ENCODE results near the gene MXD3.
"Not testable (repeated sequence)": the region's sequence is repeated elsewhere in the genome, so short reads cannot be mapped to it uniquely, and the experiment has no call there.

MXD3 gene, protein sequence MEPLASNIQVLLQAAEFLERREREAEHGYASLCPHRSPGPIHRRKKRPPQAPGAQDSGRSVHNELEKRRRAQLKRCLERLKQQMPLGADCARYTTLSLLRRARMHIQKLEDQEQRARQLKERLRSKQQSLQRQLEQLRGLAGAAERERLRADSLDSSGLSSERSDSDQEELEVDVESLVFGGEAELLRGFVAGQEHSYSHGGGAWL

GRCh38 chr5:177311723-177312648 lies at the start of gene MXD3:
Gene MXD3, minus strand, starts transcription at chr5:177311898. Its CDS starts 68 bp downstream, at chr5:177311830.
- Mint-ChIP-seq H3K27me3 (no peaks in the 10 kb centered on the region), H3K27ac (peak within 1 kb of the TSS; percentile 95 to 98), H3K4me1 (peaks cover 57% of the 10 kb centered on the region), H3K4me3 (peak within 1 kb of the TSS; percentile 83 to 88), H3K9me3 (no peaks in the 10 kb centered on the region)
- ATAC-seq, result peak; percentile 89
- peak; percentile 98 for DNase-seq

DNA sequence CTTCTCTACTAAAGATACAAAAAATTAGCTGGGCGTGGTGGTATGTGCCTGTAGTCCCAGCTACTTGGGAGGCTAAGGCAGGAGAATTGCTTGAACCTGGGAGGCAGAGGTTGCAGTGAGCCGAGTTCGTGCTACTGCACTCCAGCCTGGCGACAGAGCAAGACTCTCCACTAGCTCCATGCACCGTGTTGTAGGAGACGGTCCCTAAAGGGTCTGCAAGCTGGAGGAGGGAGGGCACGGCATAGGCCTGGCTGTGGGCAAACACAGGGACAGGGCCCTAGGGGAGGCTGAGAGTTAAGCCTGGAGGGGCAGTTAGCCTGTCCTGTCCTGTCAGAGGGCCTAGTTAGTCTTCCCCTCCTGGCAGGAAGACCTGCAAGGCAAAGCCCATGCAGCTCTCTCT lies 49.0 kb upstream of the MXD3 start:
- not testable (repeated sequence) for ATAC-seq, DNase-seq, H3K9me3 Mint-ChIP-seq, H3K27me3 Mint-ChIP-seq, H3K27ac Mint-ChIP-seq
- H3K4me1 Mint-ChIP-seq, result peaks cover 94% of the 10 kb centered on the region
- H3K4me3 Mint-ChIP-seq, result peak overlapping the region in 1 of 2 donors; percentile 27

DNA sequence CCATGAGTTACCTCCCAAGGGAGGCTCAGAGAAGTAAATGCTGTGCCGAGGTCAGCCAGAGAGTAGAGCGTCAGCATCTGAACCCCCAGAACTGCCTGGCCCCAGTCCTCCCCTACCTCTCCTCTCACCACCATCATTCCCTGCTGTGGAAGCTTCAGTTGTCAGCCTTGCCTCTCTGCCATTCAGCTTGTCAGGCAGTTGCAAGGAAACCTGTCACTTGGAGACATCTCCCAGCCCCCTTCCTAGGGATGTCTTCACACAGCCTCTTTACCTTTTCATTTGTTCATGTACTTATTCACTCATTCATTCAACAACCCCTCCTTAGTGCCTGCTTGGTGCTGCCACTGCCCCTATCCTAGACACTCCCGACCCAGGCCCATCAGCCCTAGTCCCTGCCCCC lies 48.2 kb upstream of the MXD3 start:
- Mint-ChIP-seq H3K4me3 (peak overlapping the region; percentile 90 to 94), H3K4me1 (peaks cover 94% of the 10 kb centered on the region), H3K27ac (peak overlapping the region; percentile 43 to 55), H3K9me3 (peaks cover 8% of the 10 kb centered on the region in 2 donors), H3K27me3 (no peaks in the 10 kb centered on the region)
- DNase-seq (no peak), ATAC-seq (no peak)

GRCh38 chr5:177359451-177359851 lies 47.8 kb upstream of the MXD3 start:
- ATAC-seq (no peak), DNase-seq (no peak)
- peaks cover 94% of the 10 kb centered on the region for H3K4me1 Mint-ChIP-seq
- peak overlapping the region; percentile 90 to 94 for H3K4me3 Mint-ChIP-seq
- H3K27me3 Mint-ChIP-seq, result no peaks in the 10 kb centered on the region
- peaks cover 11 to 12% of the 10 kb centered on the region in 2 donors for H3K9me3 Mint-ChIP-seq
- peak overlapping the region; percentile 43 to 55 for H3K27ac Mint-ChIP-seq

GRCh38 chr5:177358370-177358819 lies 46.7 kb upstream of the MXD3 start:
- peaks cover 11 to 14% of the 10 kb centered on the region in 2 donors for H3K9me3 Mint-ChIP-seq
- peak overlapping the region; percentile 69 to 85 for H3K27ac Mint-ChIP-seq
- peaks cover 87% of the 10 kb centered on the region for H3K4me1 Mint-ChIP-seq
- peak overlapping the region; percentile 90 to 94 for H3K4me3 Mint-ChIP-seq
- ATAC-seq (no peak), DNase-seq (no peak)
- H3K27me3 Mint-ChIP-seq, result no peaks in the 10 kb centered on the region

GRCh38 chr5:177357459-177358351 lies 46.0 kb upstream of the MXD3 start, which contains the start of gene RGS14:
Gene RGS14, plus strand, starts transcription at chr5:177357924. Its CDS starts 101 bp downstream, at chr5:177358025.
- H3K9me3 Mint-ChIP-seq, result peaks cover 11 to 14% of the 10 kb centered on the region in 2 donors
- ATAC-seq (peak; percentile 91), DNase-seq (peak; percentile 66 to 71)
- peak within 1 kb of the TSS; percentile 90 to 94 for H3K4me3 Mint-ChIP-seq
- no peaks in the 10 kb centered on the region for H3K27me3 Mint-ChIP-seq
- H3K27ac Mint-ChIP-seq, result peak within 1 kb of the TSS; percentile 85 to 94
- peaks cover 80% of the 10 kb centered on the region for H3K4me1 Mint-ChIP-seq

GRCh38 chr5:177357146-177357458 lies 45.4 kb upstream of the MXD3 start:
- DNase-seq (no peak), ATAC-seq (no peak)
- H3K4me3 Mint-ChIP-seq, result peak overlapping the region; percentile 90 to 94
- H3K4me1 Mint-ChIP-seq, result peaks cover 76% of the 10 kb centered on the region
- H3K27ac Mint-ChIP-seq, result peak overlapping the region in 1 of 2 donors; percentile 79
- H3K27me3 Mint-ChIP-seq, result no peaks in the 10 kb centered on the region
- peaks cover 11 to 14% of the 10 kb centered on the region in 2 donors for H3K9me3 Mint-ChIP-seq

- peaks cover 75% of the 10 kb centered on the region for H3K4me1 Mint-ChIP-seq
- peaks cover 11 to 14% of the 10 kb centered on the region in 2 donors for H3K9me3 Mint-ChIP-seq
- peak overlapping the region; percentile 90 to 94 for H3K4me3 Mint-ChIP-seq
- no peaks in the 10 kb centered on the region for H3K27me3 Mint-ChIP-seq
- peak overlapping the region in 1 of 2 donors; percentile 21 for H3K27ac Mint-ChIP-seq
- DNase-seq (no peak), ATAC-seq (no peak)
Observed at GRCh38 chr5:177356746-177357145, 45.0 kb upstream of the MXD3 start.

DNA sequence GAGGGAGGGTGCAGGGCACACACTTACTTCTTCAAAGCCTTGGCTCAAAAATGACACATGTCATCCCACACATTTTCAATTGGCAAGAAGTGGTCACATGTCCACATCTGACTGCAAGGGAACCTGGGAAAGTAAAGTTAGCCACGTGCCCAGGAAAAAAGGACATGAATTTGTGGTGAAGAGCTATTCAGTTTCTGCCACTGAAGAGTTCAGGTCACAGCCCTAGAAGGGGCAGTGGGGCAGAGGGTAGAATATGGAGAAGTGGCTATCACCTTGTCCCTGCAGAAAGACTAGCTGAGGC lies 44.1 kb upstream of the MXD3 start:
- Mint-ChIP-seq H3K27me3 (no peaks in the 10 kb centered on the region), H3K27ac (no peak overlapping the region), H3K4me1 (peaks cover 66% of the 10 kb centered on the region), H3K9me3 (peaks cover 11 to 14% of the 10 kb centered on the region in 2 donors), H3K4me3 (no peak overlapping the region)
- no peak for ATAC-seq
- no peak for DNase-seq

DNA sequence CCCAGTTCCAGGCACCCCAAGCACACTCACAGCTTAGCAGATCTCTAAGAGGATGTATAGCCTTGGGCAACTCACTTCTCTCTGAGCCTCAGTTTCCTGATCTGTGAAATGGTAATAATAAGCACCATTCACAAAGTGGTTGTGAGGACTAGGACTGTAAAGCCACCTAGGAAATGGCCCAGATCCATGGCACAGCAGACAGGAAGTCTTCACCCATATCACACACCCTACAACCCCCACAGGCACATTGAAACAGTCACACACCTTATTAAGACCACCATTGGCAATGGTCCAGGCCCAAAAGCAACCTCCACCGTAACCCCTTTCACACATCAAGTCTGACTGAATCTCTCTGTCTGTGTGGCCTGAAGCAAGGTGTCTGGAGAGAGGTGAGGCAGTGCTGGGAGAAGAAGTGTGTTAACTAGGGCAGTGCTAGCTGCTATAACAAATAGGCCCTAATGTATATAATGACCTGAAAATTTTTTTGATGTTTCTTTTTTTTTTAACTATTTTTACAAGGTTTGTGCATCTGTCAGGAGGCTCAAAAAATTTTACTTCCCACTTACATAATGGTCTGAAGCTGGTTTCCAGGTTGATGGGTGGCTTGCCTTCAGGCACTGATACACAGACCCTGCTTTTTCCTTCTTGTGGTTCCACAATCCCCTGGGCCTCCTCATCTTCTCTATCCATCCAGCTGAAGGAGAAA lies 43.6 kb upstream of the MXD3 start:
- Mint-ChIP-seq H3K4me3 (no peak overlapping the region), H3K27ac (no peak overlapping the region)
- ATAC-seq, result no peak

DNA sequence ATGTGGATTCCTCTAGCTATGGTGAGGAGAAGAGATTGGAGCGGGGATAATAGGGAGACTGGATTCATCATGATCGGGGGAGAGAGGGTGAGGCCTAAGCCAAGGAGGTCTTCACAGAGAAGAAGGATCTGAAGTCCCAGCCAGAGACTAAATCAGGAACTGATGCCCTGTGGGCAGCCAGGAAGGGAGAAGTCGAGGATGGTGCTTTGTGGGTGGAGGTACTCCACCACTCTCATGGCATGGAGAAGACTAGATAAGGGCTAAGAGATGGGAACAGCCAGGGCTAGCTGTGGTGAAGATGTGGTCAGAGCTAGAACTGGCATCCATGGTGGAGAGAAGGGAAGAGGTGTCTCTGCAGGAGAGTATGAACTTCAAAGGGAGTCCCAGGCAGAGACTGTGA lies 43.0 kb upstream of the MXD3 start:
- ATAC-seq (no peak), DNase-seq (no peak)
- Mint-ChIP-seq H3K4me3 (no peak overlapping the region), H3K27me3 (no peaks in the 10 kb centered on the region), H3K9me3 (peaks cover 11 to 14% of the 10 kb centered on the region in 2 donors), H3K4me1 (peaks cover 64% of the 10 kb centered on the region), H3K27ac (no peak overlapping the region)

More for the DNA sequence above, 43.6 kb upstream of the MXD3 start:
- Mint-ChIP-seq H3K27me3 (no peaks in the 10 kb centered on the region), H3K9me3 (peaks cover 11 to 14% of the 10 kb centered on the region in 2 donors), H3K4me1 (peaks cover 64% of the 10 kb centered on the region)
- no peak for DNase-seq

- Mint-ChIP-seq H3K4me1 (peaks cover 64% of the 10 kb centered on the region), H3K27me3 (no peaks in the 10 kb centered on the region), H3K9me3 (peaks cover 11 to 14% of the 10 kb centered on the region in 2 donors), H3K27ac (no peak overlapping the region), H3K4me3 (no peak overlapping the region)
- ATAC-seq, result no peak
- DNase-seq, result no peak
Observed at GRCh38 chr5:177354256-177354655, 42.6 kb upstream of the MXD3 start.

DNA sequence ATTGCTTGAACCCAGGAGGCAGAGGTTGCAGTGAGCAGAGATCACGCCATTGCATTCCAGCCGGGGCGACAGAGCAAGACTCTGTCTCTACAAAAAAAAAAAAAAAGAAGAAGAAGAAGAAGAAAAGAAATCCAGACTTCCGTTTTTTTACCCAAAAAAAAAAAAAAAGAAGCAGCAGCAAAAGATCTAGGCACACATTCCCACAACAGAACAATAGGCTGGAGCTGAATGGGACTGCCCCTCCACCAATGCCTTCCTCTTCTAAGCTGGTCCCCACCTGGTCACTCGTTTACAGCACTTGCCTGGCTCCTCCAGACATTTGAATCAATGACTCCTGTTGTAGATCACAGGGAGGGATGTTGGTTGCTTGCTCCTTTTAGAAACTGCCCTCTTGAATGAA lies 41.4 kb upstream of the MXD3 start:
- Mint-ChIP-seq H3K27ac (no peak overlapping the region), H3K9me3 (peaks cover 11 to 14% of the 10 kb centered on the region in 2 donors), H3K27me3 (no peaks in the 10 kb centered on the region), H3K4me3 (peak overlapping the region in 1 of 2 donors; percentile 33), H3K4me1 (peaks cover 65% of the 10 kb centered on the region)
- ATAC-seq (no peak), DNase-seq (no peak)

- no peaks in the 10 kb centered on the region for H3K27me3 Mint-ChIP-seq
- DNase-seq (peak; percentile 89 to 94), ATAC-seq (peak; percentile 98)
- peak within 1 kb of the TSS; percentile 100 for H3K27ac Mint-ChIP-seq
- peaks cover 64% of the 10 kb centered on the region for H3K4me1 Mint-ChIP-seq
- H3K4me3 Mint-ChIP-seq, result peak within 1 kb of the TSS; percentile 97 to 99
- peaks cover 11 to 14% of the 10 kb centered on the region in 2 donors for H3K9me3 Mint-ChIP-seq
Observed at GRCh38 chr5:177351392-177352329, 40.0 kb upstream of the MXD3 start, which contains the start of gene LMAN2. Gene LMAN2, minus strand, starts transcription at chr5:177351668. Its CDS starts 21 bp downstream, at chr5:177351647.

Measured in stimulated activated naive CD8-positive, alpha-beta T cell treated with anti-CD3 and anti-CD28 coated beads, Interleukin-15, amount 100 ng/mL, for 72 hours (primary cell).